Left lung (tissue), 10 donors: ENCODE results near the gene WASHC3. TPM values are rescaled to one million over a fixed set of nuclear protein-coding genes. Genes with fewer than 3 reads are reported as not detected.

Source experiments
- ATAC-seq: fragments of 200-7000 bp; cut with Tn5 transposase; one replicate; pipeline ENCODE4 v1.9.1; 2020; ENCODE audit warnings: moderate library complexity
- DNase-seq, 4 donors: peaks; one replicate each; pipeline ENCODE4 v3.0.0-alpha.2; 2013 to 2020
- H3K27ac ChIP-seq, 2 donors: fragments of 200-600 bp; sonication (generic) in 1 of 2; one replicate each; pipeline versions ENCODE4 v1.5.0 to v1.8.0; 2020 to 2021
- H3K27me3 ChIP-seq, 2 donors: fragments of 200-600 bp; sonication (generic) in 1 of 2; one replicate each; pipeline versions ENCODE4 v1.5.0 to v1.8.0; 2020 to 2021
- H3K36me3 ChIP-seq, 2 donors: fragments of 200-600 bp; sonication (generic) in 1 of 2; one replicate each; pipeline versions ENCODE4 v1.5.0 to v1.8.0; 2020 to 2021
- H3K4me1 ChIP-seq, 2 donors: fragments of 200-600 bp; one replicate each; pipeline ENCODE4 v1.8.0; 2021
- H3K4me3 ChIP-seq, 2 donors: fragments of 200-600 bp; sonication (generic) in 1 of 2; one replicate each; pipeline versions ENCODE4 v1.5.0 to v1.8.0; 2020 to 2021; ENCODE audit warnings: mild to moderate bottlenecking in 1 of 2
- H3K9me3 ChIP-seq, 2 donors: fragments of 200-600 bp; sonication (generic) in 1 of 2; one replicate each; pipeline versions ENCODE4 v1.5.0 to v1.8.0; 2020 to 2021
- CTCF ChIP-seq, 2 donors: fragments of 200-600 bp; sonication (generic) in 1 of 2; IDR thresholded peaks; one replicate each; pipeline versions ENCODE4 v1.5.0 to v1.8.0; 2021; ENCODE audit warnings: antibody characterized with exemption in 2 of 2
- intact Hi-C, 2 donors: fragments of 100-400 bp; cut with DNase I; formaldehyde crosslinking; loops; one replicate each; pipeline versions ENCODE4 v1.11.2 to v1.14.2; 2022
- polyA plus RNA-seq, 6 donors: library from polyadenylated mRNA; unstranded; fragments of 120-200 nt; gene quantifications; one replicate each; pipeline ENCODE4 v1.2.1, GENCODE V29; 2013; ENCODE audit not compliant: insufficient read length in 6 of 6
- total RNA-seq, 2 donors: library from RNA; stranded (reverse); fragmentation: NEBNext Ultra II Directional; extraction: Animal tissue kit (Norgen Biotek cat#: 25700); gene quantifications; one replicate each; pipeline ENCODE4 v1.2.1, GENCODE V29; 2021
- donor health status: DM: no; HTN: yes; CAD: no.
- donor health status: DM: no; HTN: no; CAD: no.

Gene WASHC3
- total and polyA plus RNA-seq, 8 donors, result 31.8 to 60.4 (median 49.7) TPM

GRCh38 chr12:102010265-102010994, 51.4 kb downstream of the WASHC3 start:
- H3K4me1 ChIP-seq, result peaks cover 0 to 11% of the 10 kb centered on the region in 2 donors
- H3K36me3 ChIP-seq, result peaks cover 0 to 10% of the 10 kb centered on the region in 2 donors
- no peaks in the 10 kb centered on the region for H3K27me3 ChIP-seq
- peak; percentile 38 for ATAC-seq
- DNase-seq, result no peak
- H3K4me3 ChIP-seq, result no peak overlapping the region
- intact Hi-C loops, result no loop called here
- H3K27ac ChIP-seq, result peak overlapping the region in 1 of 2 donors; percentile 43
- no peak for TF ChIP-seq CTCF (IDR thresholded peaks at IDR 0.05)
- H3K9me3 ChIP-seq, result no peaks in the 10 kb centered on the region

- Histone ChIP-seq H3K27ac (no peak overlapping the region), H3K4me1 (peaks cover 0 to 11% of the 10 kb centered on the region in 2 donors)
These were observed 52.0 kb downstream of the WASHC3 start for GRCh38 chr12:102009796-102010195.

GRCh38 chr12:102008615-102009126, 53.1 kb downstream of the WASHC3 start:
- no peak overlapping the region for H3K4me3 ChIP-seq
- no peak for DNase-seq
- peaks cover 0 to 11% of the 10 kb centered on the region in 2 donors for H3K4me1 ChIP-seq
- TF ChIP-seq CTCF (IDR thresholded peaks at IDR 0.05), result no peak
- H3K9me3 ChIP-seq, result no peaks in the 10 kb centered on the region
- H3K27ac ChIP-seq, result no peak overlapping the region
- peaks cover 0 to 10% of the 10 kb centered on the region in 2 donors for H3K36me3 ChIP-seq
- H3K27me3 ChIP-seq, result no peaks in the 10 kb centered on the region
- no peak for ATAC-seq
- intact Hi-C loops, result no loop called here

More at GRCh38 chr12:102009796-102010195, 52.0 kb downstream of the WASHC3 start:
- no peak for DNase-seq
- Histone ChIP-seq H3K9me3 (no peaks in the 10 kb centered on the region), H3K27me3 (no peaks in the 10 kb centered on the region), H3K36me3 (peaks cover 0 to 10% of the 10 kb centered on the region in 2 donors), H3K4me3 (no peak overlapping the region)
- no peak for TF ChIP-seq CTCF (IDR thresholded peaks at IDR 0.05)
- intact Hi-C loops, result no loop called here
- no peak for ATAC-seq

GRCh38 chr12:102005256-102005655, 56.5 kb downstream of the WASHC3 start:
- H3K4me3 ChIP-seq, result no peak overlapping the region
- DNase-seq, result no peak
- H3K4me1 ChIP-seq, result peaks cover 0 to 4% of the 10 kb centered on the region in 2 donors
- intact Hi-C loops, result no loop called here
- H3K9me3 ChIP-seq, result no peaks in the 10 kb centered on the region
- TF ChIP-seq CTCF (IDR thresholded peaks at IDR 0.05), result no peak
- no peak for ATAC-seq
- no peaks in the 10 kb centered on the region for H3K27me3 ChIP-seq
- H3K36me3 ChIP-seq, result no peaks in the 10 kb centered on the region
- H3K27ac ChIP-seq, result no peak overlapping the region

- ATAC-seq, result no peak
- Histone ChIP-seq H3K36me3 (no peaks in the 10 kb centered on the region), H3K27ac (no peak overlapping the region), H3K27me3 (no peaks in the 10 kb centered on the region), H3K4me1 (peaks cover 0 to 3% of the 10 kb centered on the region in 2 donors), H3K4me3 (no peak overlapping the region), H3K9me3 (no peaks in the 10 kb centered on the region)
- DNase-seq, result no peak
- intact Hi-C loops, result no loop called here
- TF ChIP-seq CTCF (IDR thresholded peaks at IDR 0.05), result no peak
These were observed 64.7 kb downstream of the WASHC3 start for GRCh38 chr12:101997102-101997501.
